Activated CD4-positive, alpha-beta T cell treated with anti-CD3 and anti-CD28 coated beads, Interleukin-2, amount 10 ng/mL, durations not matched to agents 24 days and 14 days (primary cell): ENCODE results near the gene CCDC188. TPM values are rescaled to one million over a fixed set of nuclear protein-coding genes. Genes with fewer than 3 reads are reported as not detected.

Experiments
- DNase-seq: peaks from one replicate; pipeline ENCODE4 v3.0.0; 2022
- H3K27ac Mint-ChIP-seq: one replicate; pipeline ENCODE4 v1.8.0; 2022; ENCODE audit warnings: mild to moderate bottlenecking, mixed read lengths
- H3K27me3 Mint-ChIP-seq: one replicate; pipeline ENCODE4 v1.8.0; 2022; ENCODE audit warnings: mixed read lengths
- H3K36me3 Mint-ChIP-seq: one replicate; pipeline ENCODE4 v1.8.0; 2022; ENCODE audit warnings: low read depth, mild to moderate bottlenecking, mixed read lengths
- H3K4me1 Mint-ChIP-seq: one replicate; pipeline ENCODE4 v1.8.0; 2021; ENCODE audit warnings: mixed read lengths
- H3K4me3 Mint-ChIP-seq: one replicate; pipeline ENCODE4 v1.8.0; 2022; ENCODE audit warnings: mild to moderate bottlenecking, moderate library complexity, mixed read lengths
- H3K9me3 Mint-ChIP-seq: one replicate; pipeline ENCODE4 v1.8.0; 2021; ENCODE audit warnings: mixed read lengths
- intact Hi-C: fragments of 100-400 bp; cut with micrococcal nuclease; formaldehyde crosslinking; loops from one replicate; pipeline ENCODE4 v1.15.1; 2023
- total RNA-seq: library from RNA; stranded (reverse); gene quantifications from 2 replicates; pipeline ENCODE4 v1.2.3, GENCODE V29; 2022

CCDC188 gene
- total RNA-seq, 1 donor from 2014 or later = not detected

- Mint-ChIP-seq H3K9me3 (no peaks in the 10 kb centered on the region), H3K4me3 (no peak overlapping the region), H3K27me3 (no peaks in the 10 kb centered on the region), H3K36me3 (no peaks in the 10 kb centered on the region), H3K4me1 (no peaks in the 10 kb centered on the region), H3K27ac (no peak overlapping the region)
- DNase-seq = no peak
- intact Hi-C loops = no loop called here
Observed at GRCh38 chr22:20180245-20180630, 29.4 kb upstream of the CCDC188 start.

- H3K4me3 Mint-ChIP-seq = no peak overlapping the region
- intact Hi-C loops = no loop called here
Observed at GRCh38 chr22:20179455-20180244, 28.8 kb upstream of the CCDC188 start.

GRCh38 chr22:20178915-20179227, 28.0 kb upstream of the CCDC188 start:
- no peak overlapping the region for H3K27ac Mint-ChIP-seq
- intact Hi-C loops = no loop called here
- H3K4me1 Mint-ChIP-seq = no peaks in the 10 kb centered on the region
- no peaks in the 10 kb centered on the region for H3K36me3 Mint-ChIP-seq
- no peak for DNase-seq
- no peaks in the 10 kb centered on the region for H3K9me3 Mint-ChIP-seq
- H3K4me3 Mint-ChIP-seq = no peak overlapping the region
- H3K27me3 Mint-ChIP-seq = no peaks in the 10 kb centered on the region

More at GRCh38 chr22:20179455-20180244, 28.8 kb upstream of the CCDC188 start:
- H3K27me3 Mint-ChIP-seq = no peaks in the 10 kb centered on the region
- no peaks in the 10 kb centered on the region for H3K9me3 Mint-ChIP-seq
- H3K36me3 Mint-ChIP-seq = no peaks in the 10 kb centered on the region
- H3K4me1 Mint-ChIP-seq = no peaks in the 10 kb centered on the region
- H3K27ac Mint-ChIP-seq = no peak overlapping the region
- DNase-seq = no peak

- DNase-seq = no peak
- Mint-ChIP-seq H3K36me3 (no peaks in the 10 kb centered on the region), H3K9me3 (no peaks in the 10 kb centered on the region), H3K27me3 (no peaks in the 10 kb centered on the region), H3K4me1 (no peaks in the 10 kb centered on the region), H3K4me3 (no peak overlapping the region), H3K27ac (no peak overlapping the region)
- intact Hi-C loops = no loop called here
Observed at GRCh38 chr22:20178075-20178914, 27.4 kb upstream of the CCDC188 start.

GRCh38 chr22:20177217-20177911, 26.5 kb upstream of the CCDC188 start:
- no peak for DNase-seq

GRCh38 chr22:20176421-20177085, 25.7 kb upstream of the CCDC188 start:
- Mint-ChIP-seq H3K4me3 (no peak overlapping the region), H3K27me3 (no peaks in the 10 kb centered on the region), H3K27ac (no peak overlapping the region), H3K36me3 (no peaks in the 10 kb centered on the region), H3K4me1 (no peaks in the 10 kb centered on the region), H3K9me3 (no peaks in the 10 kb centered on the region)
- intact Hi-C loops = no loop called here
- no peak for DNase-seq

More at GRCh38 chr22:20177217-20177911, 26.5 kb upstream of the CCDC188 start:
- H3K4me3 Mint-ChIP-seq = no peak overlapping the region
- intact Hi-C loops = no loop called here
- H3K9me3 Mint-ChIP-seq = no peaks in the 10 kb centered on the region
- no peaks in the 10 kb centered on the region for H3K4me1 Mint-ChIP-seq
- H3K36me3 Mint-ChIP-seq = no peaks in the 10 kb centered on the region
- H3K27ac Mint-ChIP-seq = no peak overlapping the region
- H3K27me3 Mint-ChIP-seq = no peaks in the 10 kb centered on the region

GRCh38 chr22:20175597-20175900, 24.7 kb upstream of the CCDC188 start:
- H3K27ac Mint-ChIP-seq = no peak overlapping the region
- no peaks in the 10 kb centered on the region for H3K9me3 Mint-ChIP-seq
- H3K36me3 Mint-ChIP-seq = no peaks in the 10 kb centered on the region
- intact Hi-C loops = no loop called here
- H3K4me3 Mint-ChIP-seq = no peak overlapping the region
- no peaks in the 10 kb centered on the region for H3K27me3 Mint-ChIP-seq
- no peaks in the 10 kb centered on the region for H3K4me1 Mint-ChIP-seq
- no peak for DNase-seq

GRCh38 chr22:20174785-20175596, 24.1 kb upstream of the CCDC188 start:
- H3K4me1 Mint-ChIP-seq = no peaks in the 10 kb centered on the region
- no peak overlapping the region for H3K27ac Mint-ChIP-seq

GRCh38 chr22:20173772-20174171, 22.9 kb upstream of the CCDC188 start:
- Mint-ChIP-seq H3K27ac (no peak overlapping the region), H3K4me3 (no peak overlapping the region), H3K4me1 (no peaks in the 10 kb centered on the region), H3K27me3 (no peaks in the 10 kb centered on the region), H3K9me3 (no peaks in the 10 kb centered on the region), H3K36me3 (no peaks in the 10 kb centered on the region)
- no peak for DNase-seq
- intact Hi-C loops = no loop called here

More at GRCh38 chr22:20174785-20175596, 24.1 kb upstream of the CCDC188 start:
- intact Hi-C loops = no loop called here
- no peak for DNase-seq
- H3K9me3 Mint-ChIP-seq = no peaks in the 10 kb centered on the region
- no peaks in the 10 kb centered on the region for H3K36me3 Mint-ChIP-seq
- no peak overlapping the region for H3K4me3 Mint-ChIP-seq
- no peaks in the 10 kb centered on the region for H3K27me3 Mint-ChIP-seq

GRCh38 chr22:20173246-20173645, 22.4 kb upstream of the CCDC188 start:
- no peak for DNase-seq
- Mint-ChIP-seq H3K4me3 (no peak overlapping the region), H3K27ac (no peak overlapping the region), H3K27me3 (no peaks in the 10 kb centered on the region), H3K4me1 (no peaks in the 10 kb centered on the region), H3K9me3 (no peaks in the 10 kb centered on the region), H3K36me3 (no peaks in the 10 kb centered on the region)
- intact Hi-C loops = no loop called here

GRCh38 chr22:20172141-20172613, 21.3 kb upstream of the CCDC188 start:
- no peak overlapping the region for H3K4me3 Mint-ChIP-seq
- no peaks in the 10 kb centered on the region for H3K36me3 Mint-ChIP-seq
- no peak overlapping the region for H3K27ac Mint-ChIP-seq
- H3K27me3 Mint-ChIP-seq = no peaks in the 10 kb centered on the region
- H3K4me1 Mint-ChIP-seq = no peaks in the 10 kb centered on the region
- intact Hi-C loops = no loop called here
- no peaks in the 10 kb centered on the region for H3K9me3 Mint-ChIP-seq
- DNase-seq = no peak

- H3K36me3 Mint-ChIP-seq = no peaks in the 10 kb centered on the region
- DNase-seq = no peak
- H3K4me1 Mint-ChIP-seq = no peaks in the 10 kb centered on the region
- no peaks in the 10 kb centered on the region for H3K27me3 Mint-ChIP-seq
- intact Hi-C loops = no loop called here
- no peak overlapping the region for H3K27ac Mint-ChIP-seq
- H3K9me3 Mint-ChIP-seq = no peaks in the 10 kb centered on the region
- H3K4me3 Mint-ChIP-seq = no peak overlapping the region
Observed at GRCh38 chr22:20171288-20172140, 20.7 kb upstream of the CCDC188 start.
